H9 (cell line): Measurements from ENCODE around the gene MAPK4. TPM values are rescaled to one million over a fixed set of nuclear protein-coding genes. Genes with fewer than 3 reads are reported as not detected.

Experiments used
- DNase-seq: peaks from one replicate; pipeline ENCODE4 v3.0.0-alpha.2; 2017
- H2AFZ ChIP-seq: one replicate; pipeline ENCODE4 v1.6.1; 2013; ENCODE audit warnings: mild to moderate bottlenecking, low read length, control low read depth, moderate library complexity
- H2AK5ac ChIP-seq: 2 replicates; pipeline ENCODE4 v1.6.1; 2013; ENCODE audit warnings: low read length, control low read depth, mixed read lengths; ENCODE audit not compliant: insufficient read length
- H2BK120ac ChIP-seq: one replicate; pipeline ENCODE4 v1.6.1; 2013; ENCODE audit warnings: low read depth, mild to moderate bottlenecking, low read length, control low read depth, inconsistent platforms; ENCODE audit not compliant: poor library complexity, severe bottlenecking
- H2BK12ac ChIP-seq: 2 replicates; pipeline ENCODE4 v1.6.1; 2013; ENCODE audit warnings: low read length, control low read depth, mixed read lengths, low read depth; ENCODE audit not compliant: insufficient read length
- H2BK15ac ChIP-seq: 2 replicates; pipeline ENCODE4 v1.6.1; 2013; ENCODE audit warnings: low read depth, low read length, control low read depth
- H2BK20ac ChIP-seq: one replicate; pipeline ENCODE4 v1.6.1; 2013; ENCODE audit warnings: low read depth, mild to moderate bottlenecking, low read length, control low read depth, inconsistent platforms; ENCODE audit not compliant: poor library complexity, severe bottlenecking
- H2BK5ac ChIP-seq: 2 replicates; pipeline ENCODE4 v1.6.1; 2013; ENCODE audit warnings: low read length, control low read depth, mixed read lengths; ENCODE audit not compliant: insufficient read length
- H3K14ac ChIP-seq: 2 replicates; pipeline ENCODE4 v1.6.1; 2013; ENCODE audit warnings: low read length, control low read depth; ENCODE audit not compliant: insufficient read depth
- H3K18ac ChIP-seq: 2 replicates; pipeline ENCODE4 v1.6.1; 2013; ENCODE audit warnings: low read depth, mild to moderate bottlenecking, mixed read lengths, low read length, control low read depth; ENCODE audit not compliant: insufficient read length
- H3K23ac ChIP-seq: 2 replicates; pipeline ENCODE4 v1.6.1; 2013; ENCODE audit warnings: low read length, control low read depth, mixed read lengths, low read depth; ENCODE audit not compliant: insufficient read length
- H3K23me2 ChIP-seq: 2 replicates; pipeline ENCODE4 v1.6.1; 2013; ENCODE audit warnings: low read depth, mild to moderate bottlenecking, mixed read lengths, low read length, control low read depth; ENCODE audit not compliant: insufficient read length, poor library complexity, severe bottlenecking
- H3K27ac ChIP-seq: 2 replicates; pipeline ENCODE4 v1.5.1; 2013; ENCODE audit warnings: low read length, control low read depth, mixed read lengths, low read depth; ENCODE audit not compliant: insufficient read length
- H3K27me3 ChIP-seq: 2 replicates; pipeline ENCODE4 v1.6.1; 2013; ENCODE audit warnings: low read length, control low read depth, inconsistent platforms; ENCODE audit not compliant: insufficient read depth
- H3K4ac ChIP-seq: 2 replicates; pipeline ENCODE4 v1.6.1; 2013; ENCODE audit warnings: low read depth, mild to moderate bottlenecking, control low read depth, inconsistent platforms, low read length, moderate library complexity
- H3K4me1 ChIP-seq: 2 replicates; pipeline ENCODE4 v1.6.1; 2013; ENCODE audit warnings: low read length, control low read depth, inconsistent platforms; ENCODE audit not compliant: insufficient read depth
- H3K4me2 ChIP-seq: 2 replicates; pipeline ENCODE4 v1.6.1; 2013; ENCODE audit warnings: low read length, control low read depth, mixed read lengths; ENCODE audit not compliant: insufficient read length, insufficient read depth
- H3K56ac ChIP-seq: 2 replicates; pipeline ENCODE4 v1.6.1; 2013; ENCODE audit warnings: low read depth, mild to moderate bottlenecking, mixed read lengths, low read length, control low read depth; ENCODE audit not compliant: insufficient read length
- H3K79me1 ChIP-seq: 2 replicates; pipeline ENCODE4 v1.6.1; 2013; ENCODE audit warnings: low read depth, mild to moderate bottlenecking, moderate library complexity, low read length, control low read depth, inconsistent platforms; ENCODE audit not compliant: insufficient read depth, poor library complexity, severe bottlenecking
- H3K79me2 ChIP-seq: 2 replicates; pipeline ENCODE4 v1.6.1; 2013; ENCODE audit warnings: low read length, control low read depth, inconsistent platforms; ENCODE audit not compliant: insufficient read depth
- H3K9ac ChIP-seq: 2 replicates; pipeline ENCODE4 v1.6.1; 2013; ENCODE audit warnings: low read length, control low read depth, mixed read lengths; ENCODE audit not compliant: insufficient read length; ENCODE audit errors: extremely low read depth
- H3K9me3 ChIP-seq: one replicate; pipeline ENCODE4 v1.6.1; 2013; ENCODE audit warnings: low read depth, low read length, inconsistent platforms; ENCODE audit not compliant: control insufficient read depth
- H3T11ph ChIP-seq: one replicate; pipeline ENCODE4 v1.6.1; 2013; ENCODE audit warnings: mild to moderate bottlenecking, low read length, control low read depth, inconsistent platforms
- H4K20me1 ChIP-seq: one replicate; pipeline ENCODE4 v1.6.1; 2013; ENCODE audit not compliant: control insufficient read depth, insufficient read length, insufficient read depth
- H4K5ac ChIP-seq: 2 replicates; pipeline ENCODE4 v1.6.1; 2013; ENCODE audit warnings: low read depth, mild to moderate bottlenecking, mixed read lengths, low read length, control low read depth; ENCODE audit not compliant: insufficient read length
- H4K8ac ChIP-seq: replicated peaks from 2 replicates; pipeline ENCODE4 v1.6.1; 2013; ENCODE audit warnings: low read length, control low read depth, mixed read lengths, low read depth; ENCODE audit not compliant: insufficient read length
- H4K91ac ChIP-seq: 2 replicates; pipeline ENCODE4 v1.6.1; 2013; ENCODE audit warnings: low read depth, mild to moderate bottlenecking, moderate library complexity, mixed read lengths, low read length, control low read depth; ENCODE audit not compliant: insufficient read length
- H3K27ac Mint-ChIP-seq, 3 experiments: 2 replicates in 2 of 3; 3 replicates in 1 of 3; pipeline ENCODE4 v1.8.0; 2020 to 2021; ENCODE audit warnings: mixed read lengths in 3 of 3, mild to moderate bottlenecking in 1 of 3, moderate library complexity in 1 of 3
- H3K27me3 Mint-ChIP-seq: 2 replicates; pipeline ENCODE4 v1.8.0; 2021; ENCODE audit warnings: low read depth, mild to moderate bottlenecking, moderate library complexity, mixed read lengths
- H3K36me3 Mint-ChIP-seq, 3 experiments: 2 replicates in 2 of 3; 3 replicates in 1 of 3; pipeline ENCODE4 v1.8.0; 2020 to 2021; ENCODE audit warnings: low read depth in 3 of 3, mixed read lengths in 3 of 3; ENCODE audit not compliant: insufficient read depth in 1 of 3
- H3K4me1 Mint-ChIP-seq, 2 experiments: 2 replicates each; pipeline ENCODE4 v1.8.0; 2020; ENCODE audit warnings: mixed read lengths in 2 of 2
- H3K4me3 Mint-ChIP-seq, 2 experiments: 2 replicates in 1 of 2; 3 replicates in 1 of 2; pipeline ENCODE4 v1.8.0; 2020 to 2021; ENCODE audit warnings: mild to moderate bottlenecking in 2 of 2, mixed read lengths in 2 of 2, moderate library complexity in 1 of 2
- H3K9me3 Mint-ChIP-seq, 2 experiments: 2 replicates in 1 of 2; 3 replicates in 1 of 2; pipeline ENCODE4 v1.8.0; 2020; ENCODE audit warnings: mild to moderate bottlenecking in 2 of 2, mixed read lengths in 2 of 2, moderate library complexity in 1 of 2
- CTCF ChIP-seq: fragments of 200-600 bp; sonication (generic); conservative IDR thresholded peaks from 3 replicates; pipeline ENCODE4 v1.8.0; 2021; ENCODE audit warnings: antibody characterized with exemption, mild to moderate bottlenecking
- WGBS: extraction: QIAGEN DNeasy Blood & Tissue Kit; methylation state at CpG from one replicate; pipeline ENCODE4 v1.1.7; 2013; ENCODE audit warnings: missing lambda C conversion rate, low lambda C conversion rate, mixed read lengths; ENCODE audit not compliant: insufficient read length; ENCODE audit errors: extremely low coverage; 5-methylcytosine and 5-hydroxymethylcytosine counted together
- total RNA-seq: library from RNA; stranded (reverse); gene quantifications from 2 replicates; pipeline ENCODE4 v1.2.1, GENCODE V29; 2021

The MAPK4 gene
- total RNA-seq, 1 experiment from 2014 or later, result 1.6 TPM

GRCh38 chr18:50734886-50735285 is 175.0 kb downstream of the MAPK4 start:
- H3K27ac ChIP-seq, result no peak overlapping the region

More at GRCh38 chr18:50734886-50735285, 175.0 kb downstream of the MAPK4 start:
- WGBS, result no CpG with 5 or more reads among the region's 5 CpGs
- Histone ChIP-seq H3K4ac (no peak overlapping the region), H3K56ac (no peak overlapping the region), H3K23ac (no peak overlapping the region), H3K79me1 (no peaks in the 10 kb centered on the region), H2BK5ac (no peak overlapping the region), H3K23me2 (no peaks in the 10 kb centered on the region), H3K4me1 (no peaks in the 10 kb centered on the region), H4K91ac (no peak overlapping the region), H3K9me3 (no peaks in the 10 kb centered on the region), H2BK20ac (no peak overlapping the region), H3K27me3 (no peaks in the 10 kb centered on the region), H2BK12ac (no peak overlapping the region), H4K20me1 (no peaks in the 10 kb centered on the region), H2AK5ac (no peak overlapping the region), H3K79me2 (no peaks in the 10 kb centered on the region), H2BK15ac (no peak overlapping the region), H3K14ac (no peak overlapping the region), H4K8ac (no peak overlapping the region), H3T11ph (no peak overlapping the region), H3K18ac (no peak overlapping the region), H2BK120ac (no peak overlapping the region), H3K9ac (no peak overlapping the region), H3K4me2 (no peak overlapping the region), H4K5ac (no peak overlapping the region), H2AFZ (no peak overlapping the region)
- Mint-ChIP-seq H3K4me3 (no peak overlapping the region), H3K9me3 (no peaks in the 10 kb centered on the region), H3K4me1 (peaks cover 2 to 5% of the 10 kb centered on the region in 2 experiments; a peak in 2 of 4 replicates), H3K36me3 (peaks cover 0 to 4% (median 0%) of the 10 kb centered on the region in 3 experiments; a peak in 1 of 7 replicates), H3K27ac (no peak overlapping the region), H3K27me3 (no peaks in the 10 kb centered on the region)
- TF ChIP-seq CTCF, result no peak
- DNase-seq, result no peak
